Measurements from ENCODE around the gene TMPO. TPM values are rescaled to one million over a fixed set of nuclear protein-coding genes. Genes with fewer than 3 reads are reported as not detected.

Gene TMPO
- total and polyA plus RNA-seq, 10 of the 15 experiments (the other 5 are each of a cell fraction or from before 2014, with no cell fraction given) = 79.8 to 246 (median 179) TPM

DNA sequence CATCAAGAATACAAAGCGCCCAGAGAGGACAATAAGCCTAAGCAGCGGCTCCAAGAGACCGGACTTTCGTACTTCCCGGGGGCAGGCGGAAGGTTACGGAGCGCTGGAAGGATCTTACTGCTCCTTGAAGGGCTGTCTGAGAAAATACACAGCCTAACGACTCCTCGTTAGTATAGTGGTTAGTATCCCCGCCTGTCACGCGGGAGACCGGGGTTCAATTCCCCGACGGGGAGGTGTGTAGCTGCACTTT lies 12.1 kb upstream of the TMPO start:
- in situ Hi-C loops (cut with MboI) = no loop called here
- ChIA-PET RAD21 (ENCODE audit: unreplicated experiment) (interaction anchor here (1.5 kb wide), 1 partner anchor 10 kb away, joined by 6 read pairs; no protein-coding TSS in a partner anchor), CTCF (interaction anchor here (1.6 to 5.0 kb wide), 2 partner anchors 12 to 13 kb away, joined by 7 to 29 read pairs; partner anchors contain the start of gene TMPO), SMC1A (ENCODE audit: uncharacterized antibody, unreplicated experiment) (no interaction called here), POLR2A (interaction anchor here (1.0 to 1.6 kb wide), 4 partner anchors 11 to 16 kb away, joined by 3 to 6 read pairs (median 4); no protein-coding TSS in a partner anchor)
- FAIRE-seq = no peak
- peak overlapping the region; percentile 75 for H3K4me3 ChIP-seq
- peak overlapping the region; percentile 91 for H3K4me2 ChIP-seq (ENCODE audit: control insufficient read depth, insufficient read depth)
- no peaks in the 10 kb centered on the region for H3K79me2 ChIP-seq (ENCODE audit: control insufficient read depth, insufficient read depth, low read length)
- no peaks in the 10 kb centered on the region for H4K20me1 ChIP-seq (ENCODE audit: control insufficient read depth, insufficient read depth)
- WGBS (ENCODE audit: insufficient coverage, insufficient replicate concordance, low lambda C conversion rate, missing lambda C conversion rate) = under 1% methylated on average over 16 of the region's 16 CpGs
- intact Hi-C loops (cut with micrococcal nuclease; ENCODE audit: unreplicated experiment) = loop anchor here (1.0 kb wide), 2 partner anchors 13 to 90 kb away; partner anchors contain the start of gene SLC25A3
- peak overlapping the region; percentile 99 for H3K27ac ChIP-seq (ENCODE audit: control insufficient read depth, insufficient read depth)
- peaks cover 3% of the 10 kb centered on the region; the same call in 1 of the 2 replicates for H3K4me1 ChIP-seq (ENCODE audit: control insufficient read depth, insufficient read depth, low read length)
- no TSS peak for BruUV-seq (replicated peaks)
- peak; percentile 93 for DNase-seq (ENCODE audit: low read depth, low spot score)
- ATAC-seq = peak; percentile 78
- no peaks in the 10 kb centered on the region for H3K36me3 ChIP-seq (ENCODE audit: control insufficient read depth in 2 of 2, insufficient read depth in 2 of 2, low read length in 1 of 2)
- peak overlapping the region; percentile 99 for H3K9ac ChIP-seq (ENCODE audit: control insufficient read depth, insufficient read depth, low read length)
- H2AFZ ChIP-seq (ENCODE audit: control insufficient read depth, low read depth, low read length) = peak overlapping the region; percentile 99
- H3K9me3 ChIP-seq (replicated peaks; ENCODE audit: control insufficient read depth, insufficient read depth, low read length) = no peaks in the 10 kb centered on the region
- no peaks in the 10 kb centered on the region for H3K27me3 ChIP-seq (replicated peaks in 1 of 2; ENCODE audit: control insufficient read depth in 2 of 2, insufficient read depth in 2 of 2, low read length in 1 of 2)
- TF ChIP-seq TCF7 (IDR thresholded peaks at IDR 0.05; ENCODE audit: borderline replicate concordance) (peak; percentile 38; the same call in 1 of the 2 replicates), NR2F1 (conservative IDR thresholded peaks at IDR 0.05) (no peak), CEBPZ (IDR thresholded peaks at IDR 0.05; ENCODE audit: low read depth, low read length) (no peak), FOXK2 (IDR thresholded peaks at IDR 0.05) (peak; percentile 46; the same call in 1 of the 2 replicates), USF1 (IDR thresholded peaks at IDR 0.05; ENCODE audit: borderline replicate concordance, extremely low read length, insufficient read depth, low read depth, low read length) (no peak), SREBF1 (IDR thresholded peaks at IDR 0.05; ENCODE audit: low read length) (no peak; the same call in 1 of the 2 replicates), PAX5 (IDR thresholded peaks at IDR 0.05; ENCODE audit: borderline replicate concordance, low read depth, low read length) (no peak), EED (IDR thresholded peaks at IDR 0.05; ENCODE audit: low read depth) (peak; percentile 61), WRNIP1 (IDR thresholded peaks at IDR 0.05; ENCODE audit: borderline replicate concordance, low read depth, low read length) (no peak), ZNF384 (IDR thresholded peaks at IDR 0.05; ENCODE audit: borderline replicate concordance, low read depth, low read length) (no peak; the same call in 1 of the 2 replicates), FOS (IDR thresholded peaks at IDR 0.05; ENCODE audit: borderline replicate concordance, extremely low read depth, insufficient read length) (peak; percentile 9), POLR2AphosphoS2 (IDR thresholded peaks at IDR 0.05; ENCODE audit: low read depth, low read length) (no peak), TARDBP (IDR thresholded peaks at IDR 0.05; ENCODE audit: borderline replicate concordance) (peak; percentile 98), GABPA (IDR thresholded peaks at IDR 0.05; ENCODE audit: low read depth) (peak; percentile 60; the same call in 1 of the 2 replicates), SPI1 (IDR thresholded peaks at IDR 0.05; ENCODE audit: borderline replicate concordance, insufficient read depth, low read depth, low read length) (no peak)
- TF ChIP-seq, protein P1, sequence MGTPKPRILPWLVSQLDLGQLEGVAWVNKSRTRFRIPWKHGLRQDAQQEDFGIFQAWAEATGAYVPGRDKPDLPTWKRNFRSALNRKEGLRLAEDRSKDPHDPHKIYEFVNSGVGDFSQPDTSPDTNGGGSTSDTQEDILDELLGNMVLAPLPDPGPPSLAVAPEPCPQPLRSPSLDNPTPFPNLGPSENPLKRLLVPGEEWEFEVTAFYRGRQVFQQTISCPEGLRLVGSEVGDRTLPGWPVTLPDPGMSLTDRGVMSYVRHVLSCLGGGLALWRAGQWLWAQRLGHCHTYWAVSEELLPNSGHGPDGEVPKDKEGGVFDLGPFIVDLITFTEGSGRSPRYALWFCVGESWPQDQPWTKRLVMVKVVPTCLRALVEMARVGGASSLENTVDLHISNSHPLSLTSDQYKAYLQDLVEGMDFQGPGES (IDR thresholded peaks at IDR 0.05) = 0 out of 2 replicates have a peak, but pooled peaks have one; percentile 51
- TF ChIP-seq, protein P2, sequence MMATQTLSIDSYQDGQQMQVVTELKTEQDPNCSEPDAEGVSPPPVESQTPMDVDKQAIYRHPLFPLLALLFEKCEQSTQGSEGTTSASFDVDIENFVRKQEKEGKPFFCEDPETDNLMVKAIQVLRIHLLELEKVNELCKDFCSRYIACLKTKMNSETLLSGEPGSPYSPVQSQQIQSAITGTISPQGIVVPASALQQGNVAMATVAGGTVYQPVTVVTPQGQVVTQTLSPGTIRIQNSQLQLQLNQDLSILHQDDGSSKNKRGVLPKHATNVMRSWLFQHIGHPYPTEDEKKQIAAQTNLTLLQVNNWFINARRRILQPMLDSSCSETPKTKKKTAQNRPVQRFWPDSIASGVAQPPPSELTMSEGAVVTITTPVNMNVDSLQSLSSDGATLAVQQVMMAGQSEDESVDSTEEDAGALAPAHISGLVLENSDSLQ (IDR thresholded peaks at IDR 0.05) = peak; percentile 75; the same call in 1 of the 2 replicates

Data from GM12878 (cell line).